AG08395 (cell line): ENCODE results near the gene ERCC1.
"Not testable (repeated sequence)": the region's sequence is repeated elsewhere in the genome, so short reads cannot be mapped to it uniquely, and the experiment has no call there.

ENCODE experiments used
- DNase-seq: peaks from one replicate; pipeline ENCODE4 v3.0.0; 2012; ENCODE audit warnings: mixed read lengths, low spot score

The ERCC1 gene

DNA sequence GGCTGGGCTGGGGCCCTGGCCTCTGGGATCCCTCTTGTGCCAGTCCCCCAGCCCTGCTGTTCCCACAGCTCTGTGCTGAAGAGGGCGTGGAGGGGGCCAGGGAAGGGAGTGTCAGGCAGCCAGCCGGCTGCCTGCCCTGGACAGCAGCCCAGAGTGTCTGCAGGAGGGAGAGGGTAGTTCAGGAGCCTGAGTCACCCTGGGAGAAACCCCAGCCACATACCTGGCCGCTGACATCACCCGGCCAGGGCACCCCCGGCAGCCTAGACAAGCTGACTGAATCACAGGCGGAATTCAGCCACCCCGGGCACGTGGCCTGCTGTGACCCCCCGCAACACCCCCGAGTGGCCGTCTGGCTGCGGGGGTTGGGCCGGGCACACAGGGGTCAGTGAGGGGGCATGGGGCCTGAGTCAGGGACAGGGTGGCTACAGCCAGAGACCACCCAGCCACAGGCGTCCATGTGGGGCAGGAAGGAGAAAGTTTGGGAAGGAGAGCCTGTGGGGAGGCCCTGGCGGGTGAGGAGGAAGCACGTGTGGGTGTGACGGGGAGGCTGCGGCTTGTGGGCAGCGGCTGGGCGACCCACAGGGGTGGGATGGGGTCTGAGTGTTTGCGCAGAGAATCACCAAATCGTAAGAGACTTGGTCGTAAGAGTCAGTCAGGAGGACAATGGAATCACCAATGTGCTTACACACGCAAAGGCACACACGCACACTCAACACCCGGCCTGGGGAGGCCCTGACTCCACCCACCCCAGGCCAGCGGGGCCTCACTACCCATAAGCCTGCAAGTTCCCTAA lies 32.2 kb upstream of the ERCC1 start:
- DNase-seq = peak; percentile 96

- DNase-seq = no peak
Observed at GRCh38 chr19:45451850-45452387, 28.2 kb upstream of the ERCC1 start.

- DNase-seq = peak; percentile 48
Observed at GRCh38 chr19:45451131-45451849, 27.6 kb upstream of the ERCC1 start.

DNA sequence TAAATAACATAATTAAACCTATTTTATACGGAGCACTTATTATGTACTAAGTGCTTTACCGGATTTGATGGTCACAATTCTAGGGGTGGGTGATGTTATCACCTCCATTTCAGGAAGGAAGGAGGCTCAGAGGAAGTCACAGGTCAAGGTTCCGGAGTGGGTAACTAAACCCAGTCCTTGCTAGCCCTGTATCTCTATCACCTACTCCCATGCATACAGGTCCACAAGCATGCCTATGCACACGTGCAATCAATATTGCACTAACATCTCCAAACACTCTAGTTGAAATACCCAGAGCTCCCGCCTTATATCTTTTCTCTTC lies 26.3 kb upstream of the ERCC1 start:
- no peak for DNase-seq

DNA sequence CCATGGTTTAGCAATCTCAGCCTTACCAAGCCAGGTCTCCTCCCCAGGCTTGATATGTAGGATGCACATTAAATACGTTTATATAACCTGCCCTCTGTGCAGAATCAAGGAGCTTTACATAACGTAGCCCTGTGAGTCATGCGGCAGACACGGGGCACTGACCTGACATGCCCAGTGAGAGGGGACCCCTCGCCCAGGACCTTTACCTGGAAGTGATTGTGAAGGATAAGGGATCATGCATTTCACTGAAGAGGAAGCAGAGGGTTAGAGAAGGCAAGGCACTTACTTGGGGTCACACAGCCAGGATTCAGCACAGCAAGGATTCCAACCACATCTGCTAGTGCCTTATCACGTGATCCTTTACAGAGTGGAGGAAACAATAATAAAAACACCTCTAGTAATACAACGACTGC lies 25.2 kb upstream of the ERCC1 start:
- DNase-seq = no peak

GRCh38 chr19:45448425-45448756 lies 24.7 kb upstream of the ERCC1 start:
- no peak for DNase-seq

DNA sequence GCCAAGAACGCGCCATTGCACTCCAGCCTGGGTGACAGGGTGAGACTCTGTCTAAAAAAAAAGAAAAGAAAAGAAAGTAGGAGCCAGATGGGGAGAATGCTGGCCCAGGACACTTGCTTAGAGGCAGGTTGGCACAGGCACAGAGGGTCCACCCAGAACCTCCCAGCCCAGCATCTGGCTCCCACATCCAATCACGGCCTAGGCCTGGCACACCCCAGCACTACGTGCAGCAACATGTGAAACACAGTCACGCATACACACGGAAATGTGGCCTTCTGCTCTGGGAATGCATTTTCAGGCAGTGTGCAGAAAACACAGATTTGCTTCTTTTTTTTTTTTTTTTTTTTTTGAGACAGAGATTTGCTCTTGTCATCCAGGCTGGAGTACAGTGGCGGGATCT lies 23.2 kb upstream of the ERCC1 start:
- peak; percentile 48 for DNase-seq

GRCh38 chr19:45446295-45446694 lies 22.6 kb upstream of the ERCC1 start:
- no peak for DNase-seq

- no peak for DNase-seq
Observed at GRCh38 chr19:45445139-45445538, 21.4 kb upstream of the ERCC1 start.

- peak; percentile 89 for DNase-seq
Observed at GRCh38 chr19:45444318-45445041, 20.8 kb upstream of the ERCC1 start.

- DNase-seq = peak; percentile 97
Observed at GRCh38 chr19:45443462-45444317, 20.0 kb upstream of the ERCC1 start.

DNA sequence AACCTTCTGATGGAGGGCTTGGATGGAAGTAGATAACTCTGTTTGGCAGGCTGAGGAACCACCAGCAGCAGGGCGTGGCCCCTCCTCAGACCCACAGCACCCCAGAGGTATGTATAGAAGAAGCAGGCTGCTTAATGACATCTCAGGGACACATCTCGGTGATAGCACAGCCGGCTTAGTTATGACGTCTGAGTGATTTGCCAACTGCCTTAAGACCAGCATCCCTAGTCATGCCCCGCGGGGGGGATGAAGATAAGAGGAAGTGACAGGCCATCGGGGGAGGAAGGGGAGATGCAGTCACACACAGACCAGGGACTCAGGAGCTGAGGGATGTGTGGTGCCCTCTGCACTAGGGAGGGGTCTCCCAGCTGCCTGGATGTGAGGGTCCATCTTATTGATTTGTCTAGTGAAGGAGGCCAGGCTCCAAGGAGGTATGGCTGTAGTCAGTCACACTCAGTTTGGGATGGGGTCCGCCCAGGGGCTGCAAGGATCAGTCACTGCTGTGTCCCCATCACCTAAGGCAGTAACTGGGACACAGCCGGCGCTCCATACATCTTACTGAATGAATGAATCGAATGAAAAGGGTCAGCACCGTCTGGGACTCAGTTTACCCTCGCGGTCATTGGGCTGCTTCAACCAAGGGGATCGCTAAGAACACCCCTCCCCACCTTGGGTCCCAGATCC lies 19.2 kb upstream of the ERCC1 start:
- no peak for DNase-seq

DNA sequence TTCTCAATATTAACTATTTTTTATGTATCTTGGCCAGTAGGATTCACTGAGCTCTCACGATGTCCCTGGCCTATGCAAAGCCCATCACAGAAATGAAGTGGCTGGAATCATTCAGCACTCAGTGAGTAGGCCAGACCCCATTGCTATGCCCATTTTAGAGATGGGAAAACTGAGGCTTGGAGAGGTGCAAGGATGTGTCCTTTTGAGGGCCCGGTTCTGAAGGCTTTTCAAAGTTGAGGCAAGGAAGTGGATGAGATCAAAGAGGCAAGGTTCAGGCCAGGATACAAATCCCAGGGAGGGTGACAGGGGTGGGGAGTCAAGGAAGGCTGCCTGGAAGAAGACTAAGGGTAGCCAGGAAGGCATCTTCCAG lies 18.7 kb upstream of the ERCC1 start:
- no peak for DNase-seq

- DNase-seq = peak; percentile 35
Observed at GRCh38 chr19:45440873-45441654, 17.3 kb upstream of the ERCC1 start.

- DNase-seq = no peak
Observed at GRCh38 chr19:45440259-45440638, 16.5 kb upstream of the ERCC1 start.

GRCh38 chr19:45439569-45440258 lies 16.0 kb upstream of the ERCC1 start:
- DNase-seq = peak; percentile 74

DNA sequence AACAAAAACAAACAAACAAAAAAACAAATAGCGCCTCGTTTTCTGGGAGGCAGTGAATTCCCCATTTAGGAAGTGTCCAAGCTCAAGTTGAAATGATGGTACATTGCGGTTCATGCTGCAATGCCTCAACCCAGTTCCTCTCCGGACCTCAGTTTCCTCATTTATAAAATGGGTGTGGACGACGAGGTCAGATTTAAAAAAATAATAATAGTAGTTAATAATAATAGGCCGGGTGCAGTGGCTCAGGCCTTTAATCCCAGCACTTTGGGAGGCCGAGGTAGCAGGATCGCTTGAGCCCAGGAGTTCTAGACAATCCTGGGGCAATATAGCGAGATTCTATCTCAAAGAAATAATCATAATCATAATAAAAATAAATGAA lies 15.5 kb upstream of the ERCC1 start:
- no peak for DNase-seq

DNA sequence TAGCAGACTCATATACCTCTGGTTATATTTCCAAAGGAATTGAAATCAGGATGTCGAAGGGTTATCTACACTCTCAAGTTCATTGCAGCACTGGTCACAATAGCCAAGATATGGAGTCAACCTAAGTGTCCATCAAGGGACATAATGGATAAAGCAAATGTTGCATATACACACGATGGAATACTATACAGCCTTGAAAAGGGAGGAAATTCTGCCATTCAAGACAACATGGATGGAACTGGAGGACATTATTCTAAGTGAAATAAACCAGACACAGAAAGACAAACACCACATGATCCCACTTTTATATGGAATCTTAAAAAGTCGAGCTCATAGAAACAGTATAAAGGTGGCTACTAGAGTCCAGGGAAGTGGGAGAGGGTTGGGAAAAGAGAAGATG lies 13.6 kb upstream of the ERCC1 start:
- DNase-seq = no peak

DNA sequence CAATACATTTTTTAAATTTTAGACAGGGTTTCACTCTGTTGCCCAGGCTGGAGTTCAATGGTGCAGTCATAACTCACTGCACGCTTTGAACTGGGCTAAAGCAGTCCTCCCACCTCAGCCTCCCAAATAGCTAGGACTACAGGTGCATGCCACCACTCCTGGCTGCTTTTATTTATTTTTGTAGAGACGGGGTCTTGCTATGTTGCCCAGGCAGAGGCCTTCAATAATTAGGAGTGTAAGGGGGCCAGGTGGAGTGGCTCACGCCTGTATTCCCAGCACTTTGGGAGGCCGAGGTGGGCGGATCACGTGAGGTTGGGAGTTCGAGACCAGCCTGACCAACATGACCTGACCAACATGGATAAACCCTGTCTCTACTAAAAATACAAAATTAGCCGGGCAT lies 8.8 kb upstream of the ERCC1 start:
- DNase-seq = not testable (repeated sequence)

DNA sequence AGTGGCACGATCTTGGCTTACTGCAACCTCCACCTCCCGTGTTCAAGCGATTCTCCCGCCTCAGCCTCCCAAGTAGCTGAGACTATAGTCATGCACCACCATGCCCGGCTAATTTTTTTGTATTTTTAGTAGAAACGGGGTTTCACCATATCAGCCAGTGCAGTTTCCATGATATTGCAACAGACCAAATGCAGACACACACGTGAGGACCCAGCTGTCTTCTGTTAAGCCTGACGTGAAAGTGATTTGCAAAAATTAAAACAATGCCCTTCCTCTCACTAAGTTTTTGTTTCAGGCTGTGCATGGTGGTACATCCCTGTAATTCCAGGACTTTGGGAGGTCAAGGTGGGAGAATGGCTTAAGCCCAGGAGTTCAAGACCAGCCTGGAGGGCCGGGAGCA lies 7.3 kb upstream of the ERCC1 start:
- DNase-seq = peak; percentile 36
